ENCODE data around the gene ENDOG. TPM values are rescaled to one million over a fixed set of nuclear protein-coding genes. Genes with fewer than 3 reads are reported as not detected.
"Not testable (repeated sequence)": the region's sequence is repeated elsewhere in the genome, so short reads cannot be mapped to it uniquely, and the experiment has no call there.

ENDOG gene
- total RNA-seq, 6 experiments from 2014 or later, result 16.0 to 23.7 (median 17.0) TPM

GRCh38 chr9:128863647-128864046 lies 45.3 kb downstream of the ENDOG start:
- H3K36me3 Mint-ChIP-seq (ENCODE audit: low read depth), result no peaks in the 10 kb centered on the region
- H3K4me1 Mint-ChIP-seq (ENCODE audit: low read depth), result no peaks in the 10 kb centered on the region
- H3K4me3 Mint-ChIP-seq, result no peak overlapping the region
- TF ChIP-seq CTCF (IDR thresholded peaks at IDR 0.05), result peak; percentile 99
- H3K27ac Mint-ChIP-seq, result no peak overlapping the region
- no peaks in the 10 kb centered on the region for H3K27me3 Mint-ChIP-seq (ENCODE audit: insufficient read depth)
- DNase-seq, result peak; percentile 30
- no peaks in the 10 kb centered on the region for H3K9me3 Mint-ChIP-seq

GRCh38 chr9:128870128-128870940 lies 52.0 kb downstream of the ENDOG start:
- no peaks in the 10 kb centered on the region for H3K27me3 Mint-ChIP-seq (ENCODE audit: insufficient read depth)
- no peaks in the 10 kb centered on the region for H3K9me3 Mint-ChIP-seq
- H3K36me3 Mint-ChIP-seq (ENCODE audit: low read depth), result peaks cover 4% of the 10 kb centered on the region; the same call in 1 of the 2 replicates
- H3K27ac Mint-ChIP-seq, result no peak overlapping the region
- TF ChIP-seq CTCF (IDR thresholded peaks at IDR 0.05), result no peak
- no peak for DNase-seq
- H3K4me1 Mint-ChIP-seq (ENCODE audit: low read depth), result peaks cover 17% of the 10 kb centered on the region; the same call in 1 of the 2 replicates
- H3K4me3 Mint-ChIP-seq, result no peak overlapping the region

GRCh38 chr9:128870941-128871265 lies 52.6 kb downstream of the ENDOG start:
- H3K4me3 Mint-ChIP-seq; H3K27me3 Mint-ChIP-seq (ENCODE audit: insufficient read depth); H3K9me3 Mint-ChIP-seq; H3K27ac Mint-ChIP-seq; DNase-seq; H3K36me3 Mint-ChIP-seq (ENCODE audit: low read depth): not testable (repeated sequence)
- H3K4me1 Mint-ChIP-seq (ENCODE audit: low read depth), result peaks cover 17% of the 10 kb centered on the region; the same call in 1 of the 2 replicates

Other genes with a start within 250 kb of the ENDOG start
- 10 to 100 TPM; 34.5 to 51.7 (median 49.9) TPM for gene DYNC2I2, start 161.7 kb upstream of the ENDOG start, total RNA-seq (2021; fragmentation: NEBNext Ultra II Directional; extraction: Animal tissue kit (Norgen Biotek cat#: 25700))
- 100 to 1,000 TPM; 297 to 358 (median 343) TPM for gene SET, start 129.3 kb upstream of the ENDOG start, total RNA-seq (2021; fragmentation: NEBNext Ultra II Directional; extraction: Animal tissue kit (Norgen Biotek cat#: 25700))
- gene PKN3, start 116.0 kb upstream of the ENDOG start, total RNA-seq (2021; fragmentation: NEBNext Ultra II Directional; extraction: Animal tissue kit (Norgen Biotek cat#: 25700)), result 1 to 10 TPM; 1.9 to 5.6 (median 3.5) TPM
- gene ZDHHC12, start 94.4 kb upstream of the ENDOG start, total RNA-seq (2021; fragmentation: NEBNext Ultra II Directional; extraction: Animal tissue kit (Norgen Biotek cat#: 25700)), result 10 to 100 TPM; 48.1 to 54.6 (median 53.1) TPM
- 10 to 100 TPM; 32.5 to 47.6 (median 37.8) TPM for gene ZER1, start 46.6 kb upstream of the ENDOG start, total RNA-seq (2021; fragmentation: NEBNext Ultra II Directional; extraction: Animal tissue kit (Norgen Biotek cat#: 25700))
- gene TBC1D13, start 31.2 kb upstream of the ENDOG start, total RNA-seq (2021; fragmentation: NEBNext Ultra II Directional; extraction: Animal tissue kit (Norgen Biotek cat#: 25700)), result 10 to 100 TPM; 28.0 to 34.7 (median 30.3) TPM
- gene SPOUT1, start 11.3 kb downstream of the ENDOG start, total RNA-seq (2021; fragmentation: NEBNext Ultra II Directional; extraction: Animal tissue kit (Norgen Biotek cat#: 25700)), result 10 to 100 TPM; 33.2 to 46.8 (median 38.2) TPM
- gene KYAT1, start 63.5 kb downstream of the ENDOG start, total RNA-seq (2021; fragmentation: NEBNext Ultra II Directional; extraction: Animal tissue kit (Norgen Biotek cat#: 25700)), result 1 to 10 TPM; 6.7 to 9.0 (median 8.3) TPM
- 10 to 100 TPM; 37.8 to 51.9 (median 39.6) TPM for gene LRRC8A, start 63.6 kb downstream of the ENDOG start, total RNA-seq (2021; fragmentation: NEBNext Ultra II Directional; extraction: Animal tissue kit (Norgen Biotek cat#: 25700))
- 10 to 100 TPM in 3 of 6 experiments, 1 to 10 TPM in 3; 6.8 to 13.9 (median 10.0) TPM for gene PHYHD1, start 102.5 kb downstream of the ENDOG start, total RNA-seq (2021; fragmentation: NEBNext Ultra II Directional; extraction: Animal tissue kit (Norgen Biotek cat#: 25700))
- gene DOLK, start 129.1 kb downstream of the ENDOG start, total RNA-seq (2021; fragmentation: NEBNext Ultra II Directional; extraction: Animal tissue kit (Norgen Biotek cat#: 25700)), result 10 to 100 TPM; 27.8 to 34.4 (median 31.6) TPM
- gene NUP188, start 129.2 kb downstream of the ENDOG start, total RNA-seq (2021; fragmentation: NEBNext Ultra II Directional; extraction: Animal tissue kit (Norgen Biotek cat#: 25700)), result 10 to 100 TPM; 42.1 to 58.2 (median 54.2) TPM
- 10 to 100 TPM; 38.1 to 56.1 (median 42.7) TPM for gene SH3GLB2, start 209.8 kb downstream of the ENDOG start, total RNA-seq (2021; fragmentation: NEBNext Ultra II Directional; extraction: Animal tissue kit (Norgen Biotek cat#: 25700))
- 10 to 100 TPM; 20.2 to 30.2 (median 22.2) TPM for gene MIGA2, start 218.1 kb downstream of the ENDOG start, total RNA-seq (2021; fragmentation: NEBNext Ultra II Directional; extraction: Animal tissue kit (Norgen Biotek cat#: 25700))